ENCODE results near the gene KIRREL3.

DNA sequence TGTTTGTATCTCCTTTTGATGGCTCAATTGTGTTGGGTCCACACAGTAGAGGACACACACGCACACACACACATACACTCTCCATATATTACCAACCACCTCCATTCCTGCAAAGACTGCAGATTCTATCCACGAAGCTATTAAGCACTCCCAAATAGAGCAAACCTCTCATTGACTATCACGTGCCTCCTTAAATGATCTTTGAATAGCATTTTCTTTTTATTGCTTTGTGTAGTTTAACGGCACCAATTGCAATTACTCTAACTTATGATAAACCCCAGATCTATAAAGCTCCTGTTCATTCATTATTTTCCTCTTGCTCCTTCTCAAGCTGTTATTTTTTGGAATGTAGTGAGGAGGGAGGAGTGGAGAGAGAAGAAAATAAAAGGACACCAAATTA lies 440.3 kb downstream of the KIRREL3 start:
- TF ChIP-seq, protein P1, sequence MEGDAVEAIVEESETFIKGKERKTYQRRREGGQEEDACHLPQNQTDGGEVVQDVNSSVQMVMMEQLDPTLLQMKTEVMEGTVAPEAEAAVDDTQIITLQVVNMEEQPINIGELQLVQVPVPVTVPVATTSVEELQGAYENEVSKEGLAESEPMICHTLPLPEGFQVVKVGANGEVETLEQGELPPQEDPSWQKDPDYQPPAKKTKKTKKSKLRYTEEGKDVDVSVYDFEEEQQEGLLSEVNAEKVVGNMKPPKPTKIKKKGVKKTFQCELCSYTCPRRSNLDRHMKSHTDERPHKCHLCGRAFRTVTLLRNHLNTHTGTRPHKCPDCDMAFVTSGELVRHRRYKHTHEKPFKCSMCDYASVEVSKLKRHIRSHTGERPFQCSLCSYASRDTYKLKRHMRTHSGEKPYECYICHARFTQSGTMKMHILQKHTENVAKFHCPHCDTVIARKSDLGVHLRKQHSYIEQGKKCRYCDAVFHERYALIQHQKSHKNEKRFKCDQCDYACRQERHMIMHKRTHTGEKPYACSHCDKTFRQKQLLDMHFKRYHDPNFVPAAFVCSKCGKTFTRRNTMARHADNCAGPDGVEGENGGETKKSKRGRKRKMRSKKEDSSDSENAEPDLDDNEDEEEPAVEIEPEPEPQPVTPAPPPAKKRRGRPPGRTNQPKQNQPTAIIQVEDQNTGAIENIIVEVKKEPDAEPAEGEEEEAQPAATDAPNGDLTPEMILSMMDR (IDR thresholded peaks at IDR 0.05) = no peak
- TF ChIP-seq POLR2AphosphoS5 (IDR thresholded peaks at IDR 0.05) (no peak), EP300 (IDR thresholded peaks at IDR 0.05; ENCODE audit: low read depth) (no peak)
